HG02981 (cell line): ENCODE results near the gene RNF224.
A peak's percentile ranks its signal among the peaks of the same experiment; 100 is the strongest.
"Not testable (repeated sequence)": the region's sequence is repeated elsewhere in the genome, so short reads cannot be mapped to it uniquely, and the experiment has no call there.

Source experiments
- ATAC-seq: cut with Tn5 transposase; IDR thresholded peaks from one replicate; pipeline ENCODE4 v1.9.1; 2021; ENCODE audit warnings: mild to moderate bottlenecking, moderate library complexity; ENCODE audit not compliant: unreplicated experiment

Gene RNF224

DNA sequence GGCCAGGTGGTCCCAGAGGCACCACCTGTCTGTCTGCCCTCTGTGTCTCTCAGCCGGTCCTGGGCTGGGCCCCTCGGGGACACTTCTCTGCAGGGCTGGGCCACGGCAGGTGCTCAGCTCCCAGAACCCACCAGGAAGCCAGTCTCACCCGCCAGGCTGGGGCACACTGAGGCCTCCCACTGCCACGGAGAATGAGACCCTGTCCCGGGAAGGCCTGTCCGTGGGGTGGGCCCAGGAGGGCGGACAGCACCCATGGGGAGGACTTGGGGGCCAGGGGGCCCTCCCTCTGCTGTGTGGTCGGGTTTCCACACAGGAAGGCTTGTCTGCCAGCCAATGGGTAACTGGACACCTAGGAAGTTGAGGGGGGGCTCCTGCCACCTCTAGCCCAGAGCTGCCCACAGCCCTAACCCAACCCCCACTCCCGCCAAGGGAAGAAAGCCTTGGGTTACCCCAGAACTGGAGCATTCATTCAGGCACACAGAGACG is 9.7 kb downstream of the RNF224 start:
- no peak for ATAC-seq

DNA sequence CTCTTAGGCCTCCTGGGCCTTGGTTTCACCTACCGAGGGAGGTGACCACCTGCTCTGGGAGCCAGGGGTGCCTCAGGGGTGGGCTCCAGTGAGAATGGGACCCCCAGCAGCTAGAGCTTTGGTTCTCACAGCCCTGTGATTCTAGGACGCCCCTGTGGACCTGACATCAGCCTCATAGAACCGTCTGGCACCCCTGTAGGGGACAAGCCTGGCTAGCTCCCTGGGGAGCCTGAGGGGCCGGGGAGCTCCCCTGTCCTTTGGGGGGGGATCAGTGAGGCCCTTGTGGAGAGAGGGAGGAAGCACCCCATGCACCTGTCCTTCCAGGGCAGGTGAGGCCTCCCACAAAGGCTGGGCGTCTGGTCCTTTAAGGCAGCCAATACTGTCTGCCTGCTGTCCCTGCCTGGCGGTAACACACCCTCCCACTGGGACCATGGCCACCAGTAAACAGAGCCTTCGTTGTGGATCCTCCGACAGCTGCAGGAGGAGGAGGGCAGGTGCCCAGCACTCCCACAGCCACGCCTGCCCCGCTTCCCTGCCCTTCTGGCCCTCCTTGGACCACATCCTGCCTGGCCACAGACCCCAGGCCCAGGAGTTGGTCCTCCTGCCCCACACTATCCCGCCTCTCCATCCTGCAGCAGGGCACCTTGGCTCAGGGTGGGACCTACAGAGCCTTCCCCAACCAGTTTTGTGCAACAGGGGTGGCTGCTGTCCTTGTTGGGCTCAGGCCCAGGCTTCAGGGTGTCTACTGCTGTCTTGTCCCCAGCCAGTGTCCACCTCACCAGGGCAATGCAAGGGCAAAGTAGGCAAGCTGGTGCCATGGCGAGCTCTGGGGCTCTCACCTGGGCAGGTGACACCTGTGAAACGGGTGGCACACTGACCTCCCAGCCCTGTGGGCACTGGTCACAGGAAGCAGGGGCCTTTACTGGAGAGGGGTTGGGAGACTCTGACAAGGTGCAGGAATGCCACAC is 10.7 kb downstream of the RNF224 start:
- ATAC-seq = no peak

DNA sequence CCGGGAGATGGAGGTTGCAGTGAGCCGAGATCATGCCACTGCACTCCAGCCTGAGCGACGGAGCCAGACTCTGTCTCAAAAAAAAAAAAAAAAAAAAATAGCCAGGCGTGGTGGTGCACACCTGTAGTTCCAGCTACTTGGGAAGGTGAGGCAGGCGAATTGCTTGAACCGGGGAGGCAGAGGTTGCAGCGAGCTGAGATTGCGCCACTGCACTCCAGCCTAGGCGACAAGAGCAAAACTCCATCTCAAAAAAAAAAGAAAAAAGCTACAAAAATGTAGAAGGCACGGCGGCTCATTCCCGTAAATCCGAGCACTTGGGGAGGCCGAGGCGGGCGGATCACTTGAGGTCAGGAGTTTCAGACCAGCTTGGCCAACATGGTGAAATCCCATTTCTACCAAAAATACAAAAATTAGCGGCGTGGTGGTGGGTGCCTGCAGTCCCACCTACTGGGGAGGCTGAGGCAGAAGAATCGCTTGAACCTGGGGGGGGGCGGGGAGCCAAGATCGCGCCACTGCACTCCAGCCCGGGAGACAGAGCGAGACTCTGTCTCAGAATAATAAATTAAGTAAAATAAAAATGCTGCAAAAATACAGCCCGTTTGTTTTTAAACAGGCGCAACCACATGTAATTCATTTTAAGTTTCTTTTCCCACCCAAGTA is 12.4 kb downstream of the RNF224 start:
- ATAC-seq = not testable (repeated sequence)

DNA sequence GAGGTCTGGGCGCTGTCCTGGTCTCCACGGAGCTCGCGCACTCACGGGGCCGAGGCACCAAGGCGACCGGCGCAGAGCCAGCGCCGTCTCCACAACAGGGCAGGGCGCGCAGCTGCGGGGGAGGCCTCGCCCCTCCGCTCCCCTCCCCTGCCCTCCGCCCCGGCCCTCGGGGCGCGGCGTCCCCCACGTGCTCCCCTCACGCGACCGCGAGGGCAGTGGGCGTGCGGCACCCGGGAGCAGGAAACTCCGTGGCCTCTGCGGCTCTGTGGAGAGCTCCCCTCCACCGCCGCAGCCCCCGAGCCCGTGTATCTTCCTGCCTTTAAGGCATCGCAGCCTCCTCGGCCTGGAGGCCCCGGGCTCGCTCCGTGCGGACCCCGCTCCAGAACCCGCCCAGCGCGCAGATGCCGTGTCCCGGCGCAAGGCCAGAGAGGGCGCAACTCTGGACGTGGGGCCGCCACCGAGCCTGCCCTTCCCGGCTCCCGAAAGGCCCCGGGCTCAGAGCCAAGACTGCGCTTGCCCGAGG is 13.1 kb downstream of the RNF224 start:
- peak; percentile 22 for ATAC-seq

DNA sequence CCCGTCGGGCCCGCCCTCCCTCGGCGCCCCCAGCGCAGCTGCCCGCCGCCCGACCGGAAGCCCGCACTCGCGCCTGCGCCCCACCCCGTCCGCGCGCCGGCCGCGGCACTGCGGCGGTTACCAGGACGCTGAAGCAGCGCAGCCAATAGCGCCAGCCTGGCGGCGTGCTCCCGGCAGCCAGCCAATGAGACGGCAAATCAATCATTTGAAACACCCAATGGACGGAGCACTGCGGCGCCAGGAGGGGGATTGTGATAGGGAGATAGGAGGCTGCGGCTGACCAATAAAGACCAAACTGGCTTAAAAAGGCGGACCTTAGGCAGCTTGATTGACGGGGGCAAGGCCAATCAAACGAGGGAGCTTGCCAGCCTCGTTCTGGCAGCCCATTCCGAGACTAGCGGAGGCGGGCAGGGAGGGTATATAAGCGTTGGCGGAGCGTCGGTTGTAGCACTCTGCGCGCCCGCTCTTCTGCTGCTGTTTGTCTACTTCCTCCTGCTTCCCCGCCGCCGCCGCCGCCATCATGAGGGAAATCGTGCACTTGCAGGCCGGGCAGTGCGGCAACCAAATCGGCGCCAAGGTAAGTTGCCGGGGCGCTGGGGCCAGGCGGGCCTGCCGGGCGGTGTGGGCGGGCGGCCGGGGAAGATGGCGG is 13.7 kb downstream of the RNF224 start, which contains the start of gene TUBB4B:
TUBB4B (plus strand) TSS at position 447 of the 649 bp plus-strand sequence; CDS start at position 521, 74 bp downstream.
- peak; percentile 67 for ATAC-seq

DNA sequence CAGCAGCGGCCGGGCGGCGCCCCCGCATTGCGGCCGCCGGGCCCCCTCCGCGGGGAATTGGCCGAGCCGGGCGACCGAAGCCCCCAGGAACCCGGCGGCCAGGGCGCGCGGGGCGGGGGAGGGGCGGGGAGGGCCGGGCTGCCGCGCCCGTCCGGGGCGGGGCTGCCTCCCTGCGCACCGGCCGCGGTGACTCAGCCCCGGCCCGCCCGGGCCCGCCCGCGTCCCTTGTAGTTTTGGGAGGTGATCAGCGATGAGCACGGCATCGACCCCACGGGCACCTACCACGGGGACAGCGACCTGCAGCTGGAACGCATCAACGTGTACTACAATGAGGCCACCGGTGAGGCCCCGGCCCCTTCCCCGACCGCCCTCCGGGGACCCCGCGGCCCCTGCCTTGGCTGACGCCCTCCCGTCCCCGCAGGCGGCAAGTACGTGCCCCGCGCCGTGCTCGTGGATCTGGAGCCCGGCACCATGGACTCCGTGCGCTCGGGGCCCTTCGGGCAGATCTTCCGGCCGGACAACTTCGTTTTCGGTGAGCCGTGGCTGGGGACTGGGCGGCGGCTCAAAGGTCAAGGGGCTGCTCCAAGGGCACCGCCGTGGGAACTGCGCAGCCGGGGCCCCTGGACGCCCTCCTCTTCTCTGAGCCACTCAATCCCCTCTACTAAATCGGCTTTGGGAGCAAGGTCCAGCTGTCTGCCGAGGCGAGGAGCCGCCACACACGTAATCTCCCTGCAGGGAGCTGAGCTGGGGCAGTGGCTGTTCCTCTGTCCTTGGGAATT is 14.4 kb downstream of the RNF224 start:
- ATAC-seq = peak; percentile 5

DNA sequence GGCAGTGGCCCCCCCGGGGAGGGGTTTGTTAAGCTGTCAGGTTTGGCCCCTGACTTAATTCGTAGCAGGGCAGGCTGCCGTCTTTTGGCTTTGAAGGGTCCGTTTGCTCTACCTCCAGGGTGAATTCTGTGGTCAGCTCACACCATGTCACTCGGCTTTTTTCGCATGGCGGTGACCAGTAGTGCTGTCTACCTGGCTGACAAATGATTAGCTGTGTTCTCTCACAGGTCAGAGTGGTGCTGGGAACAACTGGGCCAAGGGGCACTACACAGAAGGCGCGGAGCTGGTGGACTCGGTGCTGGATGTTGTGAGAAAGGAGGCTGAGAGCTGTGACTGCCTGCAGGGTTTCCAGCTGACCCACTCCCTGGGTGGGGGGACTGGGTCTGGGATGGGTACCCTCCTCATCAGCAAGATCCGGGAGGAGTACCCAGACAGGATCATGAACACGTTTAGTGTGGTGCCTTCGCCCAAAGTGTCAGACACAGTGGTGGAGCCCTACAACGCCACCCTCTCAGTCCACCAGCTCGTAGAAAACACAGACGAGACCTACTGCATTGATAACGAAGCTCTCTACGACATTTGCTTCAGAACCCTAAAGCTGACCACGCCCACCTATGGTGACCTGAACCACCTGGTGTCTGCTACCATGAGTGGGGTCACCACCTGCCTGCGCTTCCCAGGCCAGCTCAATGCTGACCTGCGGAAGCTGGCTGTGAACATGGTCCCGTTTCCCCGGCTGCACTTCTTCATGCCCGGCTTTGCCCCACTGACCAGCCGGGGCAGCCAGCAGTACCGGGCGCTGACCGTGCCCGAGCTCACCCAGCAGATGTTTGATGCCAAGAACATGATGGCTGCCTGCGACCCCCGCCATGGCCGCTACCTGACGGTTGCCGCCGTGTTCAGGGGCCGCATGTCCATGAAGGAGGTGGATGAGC is 15.2 kb downstream of the RNF224 start:
- ATAC-seq = no peak

DNA sequence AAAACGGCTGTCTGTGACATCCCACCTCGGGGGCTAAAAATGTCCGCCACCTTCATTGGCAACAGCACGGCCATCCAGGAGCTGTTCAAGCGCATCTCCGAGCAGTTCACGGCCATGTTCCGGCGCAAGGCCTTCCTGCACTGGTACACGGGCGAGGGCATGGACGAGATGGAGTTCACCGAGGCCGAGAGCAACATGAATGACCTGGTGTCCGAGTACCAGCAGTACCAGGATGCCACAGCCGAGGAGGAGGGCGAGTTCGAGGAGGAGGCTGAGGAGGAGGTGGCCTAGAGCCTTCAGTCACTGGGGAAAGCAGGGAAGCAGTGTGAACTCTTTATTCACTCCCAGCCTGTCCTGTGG is 15.9 kb downstream of the RNF224 start:
- not testable (repeated sequence) for ATAC-seq

DNA sequence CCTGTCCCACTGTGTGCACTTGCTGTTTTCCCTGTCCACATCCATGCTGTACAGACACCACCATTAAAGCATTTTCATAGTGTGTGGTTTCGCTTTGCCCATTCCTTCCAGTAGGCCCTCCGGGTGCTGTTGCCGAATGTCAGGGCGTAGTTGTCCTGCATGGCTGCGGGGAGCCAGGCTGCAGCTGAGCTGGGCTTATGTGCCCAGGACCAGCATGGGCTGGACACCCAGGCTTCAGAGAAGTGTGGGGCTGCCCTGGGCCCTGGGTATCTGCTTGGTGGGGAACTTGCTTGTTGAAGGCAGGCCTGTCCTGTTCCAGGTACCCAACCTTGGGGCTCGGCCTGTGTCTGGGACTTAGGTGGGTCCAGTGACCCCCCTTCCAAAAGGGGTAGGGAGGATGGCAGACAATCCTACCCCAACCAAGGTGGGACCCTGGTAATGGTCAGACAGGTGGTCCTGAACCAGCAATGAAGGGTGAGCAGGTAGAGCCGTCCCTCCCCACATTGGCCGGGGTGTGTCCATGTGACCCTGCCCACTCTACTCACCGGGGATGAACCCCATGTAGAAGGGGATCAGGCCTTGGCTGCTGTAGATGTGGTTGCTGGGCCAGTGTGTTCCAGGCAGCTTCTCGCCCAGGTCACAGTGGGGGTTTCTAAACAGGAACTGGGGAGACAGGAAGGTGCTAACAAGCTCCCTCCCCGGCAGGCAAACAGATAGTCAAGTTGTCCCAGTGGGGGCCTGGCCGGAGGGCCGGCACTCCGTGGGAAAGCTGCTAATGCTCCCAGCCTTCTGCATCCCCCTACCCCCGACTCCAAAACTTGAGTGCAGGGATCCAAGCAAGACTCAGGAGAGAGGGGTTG is 16.6 kb downstream of the RNF224 start:
- no peak for ATAC-seq

DNA sequence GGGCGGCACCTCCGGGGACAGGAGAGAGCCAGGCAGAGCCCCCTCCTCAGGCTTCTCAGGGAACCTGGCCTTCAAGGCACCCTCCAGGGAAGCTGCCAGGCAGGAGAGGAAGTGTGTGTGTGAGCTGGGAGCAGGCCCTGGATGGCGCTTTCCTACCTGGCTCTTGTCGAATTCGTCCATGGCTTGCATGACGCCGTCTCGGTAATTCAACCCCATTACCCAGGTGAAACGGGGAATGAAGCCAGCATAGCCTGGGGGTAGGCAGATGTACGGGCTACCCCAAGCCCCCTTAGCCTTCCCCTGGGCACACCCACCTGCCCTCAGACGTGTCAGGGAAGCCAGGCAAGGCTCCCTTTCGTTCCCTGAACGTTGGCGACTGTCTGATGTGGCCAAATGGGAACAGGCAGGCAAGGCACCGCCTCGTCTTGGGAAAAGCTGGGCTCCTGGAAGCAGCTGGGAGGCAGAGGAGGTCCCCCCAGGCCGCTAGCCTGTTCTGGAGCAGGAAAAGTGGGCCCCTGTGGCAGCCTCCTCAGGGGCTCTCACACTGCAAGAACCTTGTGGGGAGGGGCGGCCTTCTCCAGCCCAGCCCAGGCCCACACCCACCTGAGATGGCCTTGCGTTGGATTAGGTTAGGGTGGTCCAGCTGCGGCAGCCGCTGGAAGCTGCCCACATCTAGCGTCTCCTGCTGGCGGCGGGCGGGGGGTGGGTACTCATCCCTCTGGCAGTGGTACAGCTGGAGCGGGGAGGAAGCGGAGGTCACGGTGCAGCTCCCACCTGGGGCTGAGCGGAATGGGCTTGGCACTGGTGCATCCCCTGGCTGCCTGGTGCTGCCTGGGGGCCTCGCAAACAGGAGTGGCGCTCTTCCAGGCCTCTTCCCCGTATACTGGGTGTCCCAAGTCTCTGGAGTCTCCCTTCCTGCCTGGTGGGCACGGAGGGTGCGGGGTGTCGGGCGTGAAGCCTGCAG is 17.5 kb downstream of the RNF224 start:
- ATAC-seq = no peak

DNA sequence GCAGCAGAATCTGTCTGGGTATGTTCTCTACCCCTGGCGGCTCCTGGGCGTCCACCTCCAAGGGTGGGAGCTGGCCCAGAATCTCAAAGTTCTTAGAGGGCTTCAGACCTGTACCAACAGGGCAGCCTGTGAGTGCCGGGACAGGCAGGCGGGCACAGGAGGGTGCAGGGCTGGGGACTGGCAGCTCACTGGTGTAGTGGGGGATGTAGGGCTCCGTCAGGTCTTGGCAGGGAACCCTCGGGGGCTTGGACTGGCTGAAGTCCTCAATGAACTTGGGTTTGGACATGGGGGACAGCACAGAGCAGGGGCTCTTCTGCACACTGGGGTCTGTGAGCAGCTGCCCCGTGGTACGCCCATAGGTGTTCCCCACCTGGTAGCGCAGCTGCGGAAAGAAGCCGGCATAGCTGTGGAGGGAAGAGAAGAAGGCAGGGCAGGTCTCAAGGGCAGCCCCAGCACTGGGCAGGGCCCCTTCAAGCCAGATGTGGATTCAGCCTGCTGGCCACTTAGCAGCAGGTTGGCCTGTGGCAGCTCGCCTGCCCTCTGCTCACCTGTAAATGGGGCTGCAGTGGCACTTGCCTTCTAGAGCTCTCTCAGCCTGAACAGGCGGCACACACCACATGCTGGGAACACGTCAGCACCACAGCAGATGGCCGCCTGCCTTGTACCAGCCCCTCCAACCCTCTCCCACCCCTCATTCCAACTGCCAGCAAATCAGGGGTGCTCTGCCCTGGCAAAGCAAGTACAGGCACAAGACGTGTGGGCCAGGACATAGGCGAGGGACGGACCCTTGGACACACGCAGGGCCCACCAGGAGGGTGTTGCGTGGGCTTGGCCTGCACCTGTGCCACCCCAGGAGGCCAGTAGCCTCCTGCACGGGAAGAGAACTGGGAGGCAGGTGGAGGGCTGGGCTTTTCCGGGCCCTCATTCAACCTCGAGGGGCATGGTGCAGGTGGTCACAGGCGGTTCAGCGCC is 18.4 kb downstream of the RNF224 start:
- ATAC-seq = no peak

DNA sequence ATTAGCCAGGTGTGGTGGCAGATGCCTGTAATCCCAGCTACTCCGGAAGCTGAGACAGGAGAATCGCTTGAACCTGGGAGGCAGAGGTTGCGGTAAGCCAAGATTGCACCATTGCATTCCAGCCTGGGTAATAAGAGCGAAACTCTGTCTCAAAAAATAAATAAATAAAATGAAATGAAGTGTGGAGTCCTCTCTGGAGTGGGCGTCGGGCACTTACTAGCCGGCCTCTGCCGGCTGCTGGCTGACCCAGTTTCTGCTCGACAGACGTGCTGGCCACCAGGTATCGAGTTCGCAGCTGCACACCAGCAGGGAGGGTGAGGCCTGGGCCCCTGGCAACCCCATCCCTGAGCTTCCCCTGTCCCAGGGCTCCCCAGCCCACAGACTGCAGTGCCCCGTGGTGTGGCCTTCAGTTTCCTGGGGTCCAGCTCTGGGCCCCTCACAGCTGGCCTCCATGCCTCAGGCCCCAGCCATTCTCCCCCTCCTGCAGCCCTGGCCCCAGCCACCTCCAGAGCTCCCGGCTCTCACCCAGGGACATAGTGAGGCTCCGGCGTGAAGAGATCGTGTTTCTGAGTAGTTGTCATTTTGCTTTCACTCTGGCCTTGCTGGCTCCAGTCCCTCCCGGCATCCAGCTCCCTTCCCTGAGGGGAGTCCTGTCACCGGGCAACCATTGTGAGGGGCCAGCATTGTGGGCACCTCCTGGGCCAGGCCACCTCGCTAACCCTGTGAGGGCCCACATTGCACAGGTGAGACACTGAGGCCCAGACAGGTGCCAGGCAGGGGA is 20.0 kb downstream of the RNF224 start:
- no peak for ATAC-seq

DNA sequence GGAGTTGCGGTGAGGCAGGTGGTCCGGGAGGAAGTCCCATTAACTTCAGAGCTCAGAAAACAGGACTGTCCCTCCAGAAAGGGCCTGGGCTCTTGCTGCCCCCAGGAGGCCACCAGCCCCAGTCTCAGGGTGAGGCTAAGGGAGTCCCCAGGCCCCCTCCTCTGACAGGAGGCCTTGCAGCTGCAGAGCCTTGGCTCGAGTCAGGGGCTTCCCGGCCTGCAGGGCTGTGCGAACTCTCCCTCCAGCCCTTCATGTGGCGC is 20.5 kb downstream of the RNF224 start:
- no peak for ATAC-seq

DNA sequence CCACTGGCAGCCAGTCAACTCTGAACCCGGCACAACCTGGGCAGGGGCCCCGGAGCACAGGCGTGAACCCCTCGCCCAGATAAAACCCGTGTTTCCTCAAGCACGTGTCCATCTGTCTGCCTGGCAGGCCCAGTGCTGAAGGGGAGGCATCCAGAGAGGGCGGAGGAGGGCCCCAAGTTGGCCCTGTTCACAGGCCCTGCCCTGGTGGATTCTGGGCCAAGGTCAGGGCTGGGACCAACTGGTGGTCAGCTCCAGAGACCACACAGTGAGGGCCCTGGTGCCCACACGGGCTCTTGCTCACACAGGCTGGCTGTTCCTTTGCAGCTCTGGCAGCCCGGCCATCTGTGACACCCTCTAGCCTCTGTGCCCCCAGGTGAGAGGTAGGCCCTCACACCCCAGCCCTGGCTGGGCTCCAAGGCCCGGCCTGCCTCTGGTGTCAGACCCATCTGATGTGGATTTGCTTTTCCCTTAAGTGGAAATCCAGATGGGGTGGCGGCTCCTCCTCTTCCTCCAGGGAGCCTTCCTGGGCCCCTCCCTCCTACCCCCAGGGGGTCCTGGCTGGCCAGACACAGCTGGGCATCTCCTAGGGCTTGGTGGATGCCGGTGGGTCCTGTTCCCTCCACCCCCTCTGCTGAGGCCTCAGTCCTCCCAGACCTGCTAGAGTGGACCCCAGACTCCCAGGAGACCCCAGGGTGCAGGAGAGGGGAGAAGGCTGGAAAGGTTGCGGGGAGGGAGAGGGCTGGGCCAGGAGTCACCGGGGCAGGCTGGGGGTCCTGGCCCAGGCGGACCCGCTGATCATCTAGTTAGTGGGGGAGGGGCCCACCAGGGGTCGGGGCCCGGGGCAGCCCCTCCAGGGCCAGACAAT is 23.3 kb downstream of the RNF224 start:
- ATAC-seq = no peak

DNA sequence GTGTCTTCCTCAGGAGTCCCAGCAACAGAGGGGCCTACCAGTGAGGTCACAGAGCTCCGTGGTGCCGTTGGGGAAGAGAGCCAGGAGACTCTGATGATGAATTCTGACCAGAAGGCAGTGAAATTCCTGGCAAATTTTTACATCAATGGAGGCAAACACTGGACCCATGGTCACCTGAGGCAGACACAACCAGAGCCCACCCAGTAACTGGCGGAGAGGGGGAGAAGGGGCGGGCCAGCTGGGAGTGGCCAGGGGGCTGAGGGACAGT is 23.8 kb downstream of the RNF224 start, which contains the start of gene STPG3:
STPG3 (plus strand) TSS at position 93 of the 268 bp plus-strand sequence; CDS start at position 94, 1 bp downstream.
- ATAC-seq = no peak
